Panc1 (cell line): ENCODE measurements around the gene FMOD. TPM values are rescaled to one million over a fixed set of nuclear protein-coding genes. Genes with fewer than 3 reads are reported as not detected.

Experiments
- ATAC-seq: fragments of 200-7000 bp; cut with Tn5 transposase; 2 replicates; pipeline ENCODE4 v1.9.1; 2020; ENCODE audit warnings: mild to moderate bottlenecking, moderate library complexity
- BruUV-seq: library from RNA; stranded (reverse); fragments of 400-500 nt; replicated peaks from 2 replicates; lab custom pipeline; 2021; lab: Mats Ljungman, UMichigan
- CTCF ChIA-PET: fragments of 300-600 bp; sonication (Branson Sonifier 250); formaldehyde crosslinking; loops from one replicate; lab custom pipeline; 2022; ENCODE audit warnings: antibody characterized with exemption; lab: Charles Lee
- POLR2A ChIA-PET: fragments of 300-600 bp; sonication (Branson Sonifier 250); formaldehyde crosslinking; loops from one replicate; lab custom pipeline; 2022; ENCODE audit warnings: antibody characterized with exemption; lab: Charles Lee
- DNase-seq: peaks from one replicate; pipeline ENCODE4 v3.0.0-alpha.2; 2010; ENCODE audit warnings: low read depth, low spot score
- H3K27ac ChIP-seq: 2 replicates; pipeline ENCODE4 v1.5.1; 2011; ENCODE audit warnings: mild to moderate bottlenecking, low read length, inconsistent platforms
- H3K27me3 ChIP-seq: fragments of 200-500 bp; sonication (Bioruptor generic); 2 replicates; pipeline ENCODE4 v1.6.0; 2014; ENCODE audit warnings: low read length, inconsistent platforms; ENCODE audit not compliant: control insufficient read depth, insufficient read depth
- H3K36me3 ChIP-seq: fragments of 200-500 bp; sonication (Bioruptor generic); 2 replicates; pipeline ENCODE4 v1.5.1; 2014; ENCODE audit warnings: inconsistent platforms, mild to moderate bottlenecking, low read length, moderate library complexity; ENCODE audit not compliant: control insufficient read depth, insufficient read depth
- H3K4me1 ChIP-seq: 2 replicates; pipeline ENCODE4 v1.5.1; 2011; ENCODE audit warnings: inconsistent platforms, mild to moderate bottlenecking, low read length, moderate library complexity; ENCODE audit not compliant: control insufficient read depth, insufficient read depth
- H3K4me3 ChIP-seq, 2 experiments: 2 replicates each; pipeline ENCODE4 v1.5.1; 2011 to 2012; ENCODE audit warnings: low read depth in 2 of 2, low read length in 2 of 2, mild to moderate bottlenecking in 2 of 2, inconsistent platforms in 1 of 2, moderate library complexity in 1 of 2
- H3K9me3 ChIP-seq: fragments of 200-500 bp; sonication (Bioruptor generic); 2 replicates; pipeline ENCODE4 v1.5.1; 2014; ENCODE audit warnings: low read depth, mild to moderate bottlenecking, inconsistent platforms, low read length, moderate library complexity; ENCODE audit not compliant: control insufficient read depth, insufficient read depth
- POLR2AphosphoS5 ChIP-seq: IDR thresholded peaks from 2 replicates; pipeline ENCODE4 v1.6.1; 2012; ENCODE audit warnings: mild to moderate bottlenecking, low read depth, low read length, moderate library complexity
- REST ChIP-seq, 2 experiments: IDR thresholded peaks; 2 replicates each; pipeline ENCODE4 v1.6.1; 2011 to 2012; ENCODE audit warnings: low read depth in 2 of 2, control low read depth in 1 of 2, low read length in 1 of 2, mild to moderate bottlenecking in 1 of 2, moderate library complexity in 1 of 2; ENCODE audit not compliant: insufficient read depth in 1 of 2
- SIN3A ChIP-seq: IDR thresholded peaks from 2 replicates; pipeline ENCODE4 v1.6.1; 2012; ENCODE audit warnings: low read depth, mild to moderate bottlenecking, low read length, moderate library complexity, borderline replicate concordance; ENCODE audit not compliant: insufficient read depth
- TCF7L2 ChIP-seq: IDR thresholded peaks from 2 replicates; pipeline ENCODE4 v1.6.1; 2011; ENCODE audit warnings: mild to moderate bottlenecking, low read depth, low read length, inconsistent platforms
- in situ Hi-C: cut with HindIII; loops from 2 replicates; pipeline ENCODE4 v1.10.0; 2016; ENCODE audit warnings: low sequenced_read_pairs, low pct_unique_long_range_greater_than_20kb
- intact Hi-C: fragments of 100-400 bp; cut with micrococcal nuclease; formaldehyde crosslinking; loops from one replicate; pipeline ENCODE4 v1.10.0; 2022; ENCODE audit not compliant: unreplicated experiment
- total RNA-seq: library from RNA; stranded (reverse); gene quantifications from one replicate; pipeline ENCODE4 v1.2.1, GENCODE V29; 2021; ENCODE audit not compliant: unreplicated experiment
- TF ChIP-seq, protein P1 (sequence below): fragments of 450-650 bp; IDR thresholded peaks from 2 replicates; pipeline ENCODE4 v1.5.1; 2017; ENCODE audit warnings: mild to moderate bottlenecking

Gene FMOD
- total RNA-seq, 1 experiment from 2014 or later = not detected

DNA sequence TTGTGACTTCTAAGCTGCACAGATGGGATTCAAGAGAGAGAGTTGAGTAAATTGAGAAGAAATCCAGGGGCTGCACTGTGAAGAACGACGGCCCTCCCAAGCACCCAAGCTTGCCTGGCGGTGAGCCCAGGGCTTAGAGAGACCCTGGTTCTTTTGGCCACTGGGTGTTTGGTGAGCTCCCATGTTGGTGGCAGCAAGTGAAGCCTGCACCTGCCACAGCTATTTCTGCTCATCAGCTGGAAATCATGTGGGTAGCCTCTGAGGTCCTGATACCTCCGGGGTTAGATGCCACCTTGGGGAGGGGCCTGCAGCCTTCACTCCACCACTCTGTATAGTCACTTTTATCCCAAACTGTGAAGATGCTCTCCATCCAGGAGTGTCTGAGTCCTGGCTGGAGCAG is 51.8 kb downstream of the FMOD start:
- POLR2A ChIA-PET = no interaction called here
- in situ Hi-C loops (no loop called here), intact Hi-C loops (no loop called here)
- Histone ChIP-seq H3K36me3 (no peaks in the 10 kb centered on the region), H3K4me3 (no peak overlapping the region), H3K27ac (no peak overlapping the region), H3K27me3 (peaks cover 6% of the 10 kb centered on the region), H3K4me1 (no peaks in the 10 kb centered on the region), H3K9me3 (no peaks in the 10 kb centered on the region)
- CTCF ChIA-PET = no interaction called here
- no peak for DNase-seq
- ATAC-seq = no peak
- BruUV-seq = no TSS peak
- no peak for TF ChIP-seq SIN3A

DNA sequence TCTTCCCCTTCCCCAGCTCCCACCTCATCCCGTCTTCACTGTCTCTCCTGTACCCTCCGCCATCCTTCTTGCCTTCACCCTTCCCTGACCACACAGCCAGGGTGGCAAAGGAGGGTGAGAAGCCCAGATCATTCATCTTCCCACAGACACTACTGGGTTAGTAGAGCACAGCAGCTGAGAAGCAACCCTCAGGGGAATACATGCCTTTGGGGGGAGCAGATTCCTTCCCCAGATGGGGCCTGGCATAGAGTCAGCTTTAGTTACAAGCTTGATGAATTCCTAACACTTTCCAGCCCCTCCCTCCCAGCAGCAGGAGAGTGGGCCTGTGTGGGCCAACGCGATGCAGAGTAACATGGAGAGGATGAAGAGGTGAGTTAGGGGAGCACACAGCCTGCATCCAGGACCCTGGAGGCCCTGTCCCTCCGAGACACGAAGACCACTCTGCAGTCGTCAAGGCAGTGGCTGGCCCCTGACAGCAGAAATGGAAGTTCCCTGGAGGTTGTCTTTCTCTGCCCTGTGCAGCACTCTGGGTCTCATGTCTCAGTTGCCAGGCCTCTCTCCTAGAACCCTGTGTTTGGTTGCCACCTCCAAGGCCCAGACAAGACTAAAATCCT is 54.4 kb downstream of the FMOD start:
- H3K9me3 ChIP-seq = no peaks in the 10 kb centered on the region
- TF ChIP-seq SIN3A (no peak), POLR2AphosphoS5 (no peak), TCF7L2 (no peak), REST (IDR thresholded peaks at IDR 0.05; ENCODE audit: insufficient read depth in 1 of 2, low read depth in 2 of 2, low read length in 1 of 2) (no peak)
- TF ChIP-seq, protein P1, sequence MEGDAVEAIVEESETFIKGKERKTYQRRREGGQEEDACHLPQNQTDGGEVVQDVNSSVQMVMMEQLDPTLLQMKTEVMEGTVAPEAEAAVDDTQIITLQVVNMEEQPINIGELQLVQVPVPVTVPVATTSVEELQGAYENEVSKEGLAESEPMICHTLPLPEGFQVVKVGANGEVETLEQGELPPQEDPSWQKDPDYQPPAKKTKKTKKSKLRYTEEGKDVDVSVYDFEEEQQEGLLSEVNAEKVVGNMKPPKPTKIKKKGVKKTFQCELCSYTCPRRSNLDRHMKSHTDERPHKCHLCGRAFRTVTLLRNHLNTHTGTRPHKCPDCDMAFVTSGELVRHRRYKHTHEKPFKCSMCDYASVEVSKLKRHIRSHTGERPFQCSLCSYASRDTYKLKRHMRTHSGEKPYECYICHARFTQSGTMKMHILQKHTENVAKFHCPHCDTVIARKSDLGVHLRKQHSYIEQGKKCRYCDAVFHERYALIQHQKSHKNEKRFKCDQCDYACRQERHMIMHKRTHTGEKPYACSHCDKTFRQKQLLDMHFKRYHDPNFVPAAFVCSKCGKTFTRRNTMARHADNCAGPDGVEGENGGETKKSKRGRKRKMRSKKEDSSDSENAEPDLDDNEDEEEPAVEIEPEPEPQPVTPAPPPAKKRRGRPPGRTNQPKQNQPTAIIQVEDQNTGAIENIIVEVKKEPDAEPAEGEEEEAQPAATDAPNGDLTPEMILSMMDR = no peak
- H3K4me1 ChIP-seq = no peaks in the 10 kb centered on the region
- intact Hi-C loops (no loop called here), in situ Hi-C loops (no loop called here)
- no peak overlapping the region for H3K4me3 ChIP-seq
- ChIA-PET POLR2A (no interaction called here), CTCF (interaction anchor here (0.9 to 1.0 kb wide), 2 partner anchors 24 to 44 kb away, joined by 3 to 4 read pairs; no protein-coding TSS in a partner anchor)
- H3K36me3 ChIP-seq = no peaks in the 10 kb centered on the region
- no TSS peak for BruUV-seq
- H3K27me3 ChIP-seq = peaks cover 3% of the 10 kb centered on the region; the same call in 1 of the 2 replicates
- DNase-seq (no peak), ATAC-seq (no peak)
- H3K27ac ChIP-seq = no peak overlapping the region

DNA sequence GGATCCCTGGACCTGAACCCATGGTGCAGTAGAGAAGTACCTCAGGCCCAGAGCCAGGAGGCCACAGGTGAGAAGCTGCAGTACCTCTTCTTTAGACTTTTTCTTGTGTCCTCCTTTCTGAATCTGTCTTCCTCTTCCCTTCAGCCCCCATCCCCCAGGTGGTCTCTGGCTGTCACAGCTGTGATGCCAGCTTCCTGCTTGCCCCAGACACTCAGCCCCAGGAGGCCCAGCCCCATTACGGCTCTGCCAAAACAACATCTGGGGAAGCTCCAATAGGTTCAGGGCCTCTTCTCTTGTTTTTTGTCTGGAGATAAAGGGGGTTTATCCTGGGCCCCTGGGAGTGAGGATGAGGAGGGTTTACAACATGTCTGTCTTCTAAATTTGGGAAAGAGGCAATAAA is 55.1 kb downstream of the FMOD start:
- intact Hi-C loops = no loop called here
- H3K36me3 ChIP-seq = no peaks in the 10 kb centered on the region
- no peak for DNase-seq
- H3K9me3 ChIP-seq = no peaks in the 10 kb centered on the region
- peaks cover 2% of the 10 kb centered on the region; the same call in 1 of the 2 replicates for H3K27me3 ChIP-seq
- in situ Hi-C loops = no loop called here
- CTCF ChIA-PET = interaction anchor here (0.9 to 1.0 kb wide), 2 partner anchors 23 to 45 kb away, joined by 3 to 4 read pairs; no protein-coding TSS in a partner anchor
- POLR2A ChIA-PET = no interaction called here
- H3K27ac ChIP-seq = no peak overlapping the region
- H3K4me3 ChIP-seq = no peak overlapping the region
- no peak for TF ChIP-seq TCF7L2
- TF ChIP-seq, protein P1 = no peak
- TF ChIP-seq SIN3A = no peak
- TF ChIP-seq REST (IDR thresholded peaks at IDR 0.05; ENCODE audit: insufficient read depth in 1 of 2, low read depth in 2 of 2, low read length in 1 of 2) = no peak
- no peak for TF ChIP-seq POLR2AphosphoS5
- H3K4me1 ChIP-seq = no peaks in the 10 kb centered on the region
- no peak for ATAC-seq
- no TSS peak for BruUV-seq
